HG03521 (cell line): ENCODE data around the gene CTDSP2.
"Not testable (repeated sequence)": the region's sequence is repeated elsewhere in the genome, so short reads cannot be mapped to it uniquely, and the experiment has no call there.

Experiments
- ATAC-seq: cut with Tn5 transposase; IDR thresholded peaks from one replicate; pipeline ENCODE4 v1.9.1; 2021; ENCODE audit warnings: mild to moderate bottlenecking, moderate library complexity; ENCODE audit not compliant: unreplicated experiment

CTDSP2 gene

GRCh38 chr12:57783861-57784260 lies 62.7 kb downstream of the CTDSP2 start:
- no peak for ATAC-seq

- no peak for ATAC-seq
These were observed 63.1 kb downstream of the CTDSP2 start for GRCh38 chr12:57783466-57783801.

- peak; percentile 82 for ATAC-seq
These were observed 63.7 kb downstream of the CTDSP2 start, which contains the start of gene TSFM for GRCh38 chr12:57782608-57783465. Gene TSFM (plus strand): TSS chr12:57782787. CDS start chr12:57782802, 15 bp downstream.

- no peak for ATAC-seq
These were observed 64.3 kb downstream of the CTDSP2 start for GRCh38 chr12:57782243-57782607.

GRCh38 chr12:57781801-57782200 lies 64.7 kb downstream of the CTDSP2 start:
- ATAC-seq = no peak

- ATAC-seq = no peak
These were observed 65.3 kb downstream of the CTDSP2 start for GRCh38 chr12:57781244-57781643.

- ATAC-seq = no peak
These were observed 66.1 kb downstream of the CTDSP2 start for GRCh38 chr12:57780284-57780897.

- ATAC-seq = no peak
These were observed 66.8 kb downstream of the CTDSP2 start for GRCh38 chr12:57779736-57780135.

- no peak for ATAC-seq
These were observed 68.6 kb downstream of the CTDSP2 start for GRCh38 chr12:57777911-57778310.

GRCh38 chr12:57777367-57777766 lies 69.2 kb downstream of the CTDSP2 start:
- ATAC-seq = no peak

- ATAC-seq = no peak
These were observed 70.3 kb downstream of the CTDSP2 start for GRCh38 chr12:57776247-57776587.

GRCh38 chr12:57775563-57776246 lies 70.8 kb downstream of the CTDSP2 start:
- ATAC-seq = no peak

- no peak for ATAC-seq
These were observed 71.5 kb downstream of the CTDSP2 start for GRCh38 chr12:57775044-57775443.

GRCh38 chr12:57774634-57775033 lies 71.9 kb downstream of the CTDSP2 start:
- ATAC-seq = not testable (repeated sequence)

- ATAC-seq = peak; percentile 31
These were observed 73.9 kb downstream of the CTDSP2 start, which contains the start of gene EEF1AKMT3 for GRCh38 chr12:57772429-57773322. Gene EEF1AKMT3 (plus strand): TSS chr12:57772614. CDS start chr12:57772725, 111 bp downstream.

GRCh38 chr12:57771873-57772428 lies 74.6 kb downstream of the CTDSP2 start, which contains the start of gene METTL1:
Gene METTL1 (minus strand): TSS chr12:57772105. CDS start chr12:57772083, 22 bp downstream.
- ATAC-seq = peak; percentile 77

- ATAC-seq = peak; percentile 57
These were observed 75.2 kb downstream of the CTDSP2 start for GRCh38 chr12:57771236-57771872.

GRCh38 chr12:57770734-57771133 lies 75.8 kb downstream of the CTDSP2 start:
- ATAC-seq = no peak
